ENCODE measurements around the gene ZNF772.

DNA sequence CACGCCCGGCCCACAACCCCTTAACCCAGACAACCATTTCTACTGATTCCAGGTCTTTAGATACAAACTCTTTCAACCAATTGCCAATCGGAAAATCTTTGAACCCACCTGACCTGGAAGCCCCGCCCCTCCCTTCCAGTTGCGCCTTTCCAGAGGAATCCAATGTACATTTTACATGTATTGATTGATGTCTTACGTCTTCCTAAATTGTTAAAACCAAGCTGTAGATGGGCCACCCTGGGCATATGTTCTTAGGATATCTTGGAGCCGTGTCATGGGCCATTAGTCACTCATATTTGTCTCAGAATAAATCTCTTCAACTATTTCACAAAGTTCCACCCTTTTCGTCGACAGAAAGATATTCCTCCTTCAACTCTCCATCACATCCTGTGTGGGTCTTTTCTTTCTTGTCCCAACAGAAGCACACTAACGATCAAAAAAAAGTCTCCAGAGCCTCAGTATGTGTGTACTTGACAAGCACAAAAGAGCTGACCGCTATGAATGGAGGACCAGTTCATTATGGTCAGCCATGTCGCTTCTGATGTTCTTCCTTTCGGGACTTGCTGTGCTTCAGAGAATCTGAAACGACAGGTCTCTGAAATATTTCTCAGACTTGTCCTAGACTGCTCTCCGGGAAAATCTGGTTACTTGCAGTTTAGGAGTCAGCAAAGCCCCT, 42.8 kb downstream of the ZNF772 start:
- TF ChIP-seq, protein P1, sequence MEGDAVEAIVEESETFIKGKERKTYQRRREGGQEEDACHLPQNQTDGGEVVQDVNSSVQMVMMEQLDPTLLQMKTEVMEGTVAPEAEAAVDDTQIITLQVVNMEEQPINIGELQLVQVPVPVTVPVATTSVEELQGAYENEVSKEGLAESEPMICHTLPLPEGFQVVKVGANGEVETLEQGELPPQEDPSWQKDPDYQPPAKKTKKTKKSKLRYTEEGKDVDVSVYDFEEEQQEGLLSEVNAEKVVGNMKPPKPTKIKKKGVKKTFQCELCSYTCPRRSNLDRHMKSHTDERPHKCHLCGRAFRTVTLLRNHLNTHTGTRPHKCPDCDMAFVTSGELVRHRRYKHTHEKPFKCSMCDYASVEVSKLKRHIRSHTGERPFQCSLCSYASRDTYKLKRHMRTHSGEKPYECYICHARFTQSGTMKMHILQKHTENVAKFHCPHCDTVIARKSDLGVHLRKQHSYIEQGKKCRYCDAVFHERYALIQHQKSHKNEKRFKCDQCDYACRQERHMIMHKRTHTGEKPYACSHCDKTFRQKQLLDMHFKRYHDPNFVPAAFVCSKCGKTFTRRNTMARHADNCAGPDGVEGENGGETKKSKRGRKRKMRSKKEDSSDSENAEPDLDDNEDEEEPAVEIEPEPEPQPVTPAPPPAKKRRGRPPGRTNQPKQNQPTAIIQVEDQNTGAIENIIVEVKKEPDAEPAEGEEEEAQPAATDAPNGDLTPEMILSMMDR (optimal IDR thresholded peaks at IDR 0.05 in 1 of 3, IDR thresholded peaks at IDR 0.05 in 1 of 3, conservative IDR thresholded peaks at IDR 0.05 in 1 of 3; ENCODE audit: extremely low read depth in 1 of 3, insufficient read depth in 2 of 3, low read length in 3 of 3), result no peak
- no peak for TF ChIP-seq EZH2 (IDR thresholded peaks at IDR 0.05; ENCODE audit: low read length)

All from keratinocyte (primary cell).